ENCODE data around the gene CDC42BPG. TPM values are rescaled to one million over a fixed set of nuclear protein-coding genes. Genes with fewer than 3 reads are reported as not detected.

The CDC42BPG gene
- total and polyA plus RNA-seq, 9 of the 15 experiments (the other 6 are each of a cell fraction or from before 2014, with no cell fraction given) = 0.04 to 8.8 (median 2.1) TPM

GRCh38 chr11:64887757-64888405, 43.4 kb upstream of the CDC42BPG start (continued):
- TF ChIP-seq CUX1 (CRISPR knock-in tag; IDR thresholded peaks at IDR 0.05) = no peak
- no peak for TF ChIP-seq DMBX1 (CRISPR knock-in tag; IDR thresholded peaks at IDR 0.05; ENCODE audit: borderline replicate concordance)
- no peak for TF ChIP-seq NCOA4 (IDR thresholded peaks at IDR 0.05; ENCODE audit: partially characterized antibody)
- peak; percentile 36; the same call in 1 of the 2 replicates for TF ChIP-seq MTA1 (IDR thresholded peaks at IDR 0.05; ENCODE audit: borderline replicate concordance)
- TF ChIP-seq ILF3 (IDR thresholded peaks at IDR 0.05; ENCODE audit: borderline replicate concordance) = no peak
- TF ChIP-seq BMI1 (IDR thresholded peaks at IDR 0.05; ENCODE audit: low read length) = no peak
- TF ChIP-seq SMAD4 (CRISPR knock-in tag; conservative IDR thresholded peaks at IDR 0.05) = peak; percentile 73
- peak; percentile 41 to 55; a peak in 3 of 4 replicates for TF ChIP-seq RAD21 (CRISPR knock-in tag; conservative IDR thresholded peaks at IDR 0.05 in 1 of 2, IDR thresholded peaks at IDR 0.05 in 1 of 2)
- TF ChIP-seq SREBF2 (CRISPR knock-in tag; IDR thresholded peaks at IDR 0.05) = no peak
- TF ChIP-seq SIN3A (IDR thresholded peaks at IDR 0.05; ENCODE audit: borderline replicate concordance in 2 of 2, control insufficient read depth in 1 of 2, low read depth in 2 of 2, low read length in 2 of 2) = peak in 1 of 2 experiments; percentile 32; a peak in 1 of 4 replicates
- TF ChIP-seq ARID1B (IDR thresholded peaks at IDR 0.05) = peak; percentile 49
- no peak for TF ChIP-seq DACH1 (IDR thresholded peaks at IDR 0.05; ENCODE audit: partially characterized antibody)
- TF ChIP-seq, protein P1, sequence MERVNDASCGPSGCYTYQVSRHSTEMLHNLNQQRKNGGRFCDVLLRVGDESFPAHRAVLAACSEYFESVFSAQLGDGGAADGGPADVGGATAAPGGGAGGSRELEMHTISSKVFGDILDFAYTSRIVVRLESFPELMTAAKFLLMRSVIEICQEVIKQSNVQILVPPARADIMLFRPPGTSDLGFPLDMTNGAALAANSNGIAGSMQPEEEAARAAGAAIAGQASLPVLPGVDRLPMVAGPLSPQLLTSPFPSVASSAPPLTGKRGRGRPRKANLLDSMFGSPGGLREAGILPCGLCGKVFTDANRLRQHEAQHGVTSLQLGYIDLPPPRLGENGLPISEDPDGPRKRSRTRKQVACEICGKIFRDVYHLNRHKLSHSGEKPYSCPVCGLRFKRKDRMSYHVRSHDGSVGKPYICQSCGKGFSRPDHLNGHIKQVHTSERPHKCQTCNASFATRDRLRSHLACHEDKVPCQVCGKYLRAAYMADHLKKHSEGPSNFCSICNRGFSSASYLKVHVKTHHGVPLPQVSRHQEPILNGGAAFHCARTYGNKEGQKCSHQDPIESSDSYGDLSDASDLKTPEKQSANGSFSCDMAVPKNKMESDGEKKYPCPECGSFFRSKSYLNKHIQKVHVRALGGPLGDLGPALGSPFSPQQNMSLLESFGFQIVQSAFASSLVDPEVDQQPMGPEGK (CRISPR knock-in tag; IDR thresholded peaks at IDR 0.05; ENCODE audit: borderline replicate concordance) = no peak
- TF ChIP-seq MXD1 (CRISPR knock-in tag; IDR thresholded peaks at IDR 0.05; ENCODE audit: borderline replicate concordance, poor library complexity, severe bottlenecking) = no peak
- no peak for TF ChIP-seq KLF6 (CRISPR knock-in tag; IDR thresholded peaks at IDR 0.05; ENCODE audit: borderline replicate concordance)
- no peak for TF ChIP-seq RUNX1 (IDR thresholded peaks at IDR 0.05; ENCODE audit: low read depth)
- TF ChIP-seq BCOR (IDR thresholded peaks at IDR 0.05) = no peak
- TF ChIP-seq HNRNPUL1 (IDR thresholded peaks at IDR 0.05; ENCODE audit: low read length) = no peak
- no peak for TF ChIP-seq ZNF197 (CRISPR knock-in tag; IDR thresholded peaks at IDR 0.05; ENCODE audit: low read depth)

Data from K562 (cell line).